Adrenal gland (tissue), 12 donors: Measurements from ENCODE around the gene GAGE12J. TPM values are rescaled to one million over a fixed set of nuclear protein-coding genes. Genes with fewer than 3 reads are reported as not detected.
A peak's percentile ranks its signal among the peaks of the same experiment; 100 is the strongest.
"Not testable (repeated sequence)": the region's sequence is repeated elsewhere in the genome, so short reads cannot be mapped to it uniquely, and the experiment has no call there.

Experiments used
- DNase-seq, 7 donors: peaks; one replicate each; pipeline ENCODE4 v3.0.0-alpha.2; 2019 to 2020
- H3K27ac ChIP-seq, 5 donors: fragments of 200-600 bp; sonication (generic) in 4 of 5; 1 replicate in 3 of 5; 2 replicates in 2 of 5; pipeline versions ENCODE4 v1.5.1 to v1.8.0; 2016 to 2020; ENCODE audit warnings: mild to moderate bottlenecking in 1 of 5
- H3K27me3 ChIP-seq: fragments of 200-600 bp; 2 replicates; pipeline ENCODE4 v1.8.0; 2021
- H3K36me3 ChIP-seq, 2 donors: fragments of 200-600 bp; replicated peaks in 1 of 2; 1 replicate in 1 of 2; 2 replicates in 1 of 2; pipeline versions ENCODE4 v1.5.1 to v1.8.0; 2018 to 2022
- H3K4me1 ChIP-seq, 2 donors: fragments of 200-600 bp; replicated peaks in 1 of 2; 1 replicate in 1 of 2; 2 replicates in 1 of 2; pipeline versions ENCODE4 v1.5.1 to v1.8.0; 2018 to 2021
- H3K4me3 ChIP-seq, 4 donors: fragments of 200-600 bp; sonication (generic) in 3 of 4; one replicate each; pipeline ENCODE4 v1.5.1; 2016 to 2018
- H3K9me3 ChIP-seq, 3 donors: fragments of 200-600 bp; sonication (generic) in 1 of 3; replicated peaks in 1 of 3; 1 replicate in 2 of 3; 2 replicates in 1 of 3; pipeline versions ENCODE4 v1.5.1 to v1.8.0; 2016 to 2021
- POLR2A ChIP-seq, 2 donors: fragments of 450-650 bp; IDR thresholded peaks; one replicate each; pipeline ENCODE4 v1.6.1; 2017; ENCODE audit warnings: antibody characterized with exemption in 2 of 2, mild to moderate bottlenecking in 2 of 2, moderate library complexity in 1 of 2
- WGBS, 4 donors: extraction: QIAGEN DNeasy Blood & Tissue Kit in 2 of 4; methylation state at CpG; one replicate each; pipeline versions ENCODE4 v1.1.5 to v1.1.7; 2013 to 2017; 5-methylcytosine and 5-hydroxymethylcytosine counted together
- intact Hi-C, 2 donors: fragments of 100-400 bp; cut with DNase I; formaldehyde crosslinking; loops; one replicate each; pipeline versions ENCODE4 v1.14.1 to v1.15.0; 2022 to 2023
- polyA plus RNA-seq, 3 donors: library from polyadenylated mRNA; stranded (reverse); fragments of 200-250 nt in 2 of 3; fragments of 350-450 nt in 1 of 3; fragmentation: Illumina TruSeq in 1 of 3; extraction: RNeasy Lipid Tissue Mini Kit (QIAGEN cat#74804) in 1 of 3; gene quantifications; one replicate each; pipeline ENCODE4 v1.2.3, GENCODE V29; 2013 to 2014
- total RNA-seq, 9 donors: library from RNA; depleted of rRNA in 4 of 9; stranded (reverse); fragments of >200 nt in 4 of 9; fragments of 120-200 nt in 1 of 9; fragmentation: NEBNext Ultra II Directional in 1 of 9; extraction: Animal tissue kit (Norgen Biotek cat#: 25700) in 1 of 9; gene quantifications; one replicate each; pipeline versions ENCODE4 v1.1.0 to v1.2.4, GENCODE V29; 2013 to 2023
- TF ChIP-seq, protein P1 (sequence below), 6 experiments: fragments of 450-650 bp in 4 of 6; fragments of 200-600 bp in 2 of 6; sonication (generic) in 1 of 6; IDR thresholded peaks; 1 replicate in 5 of 6; 2 replicates in 1 of 6; pipeline versions ENCODE4 v1.5.1 to v1.8.0; 2016 to 2021; ENCODE audit warnings: antibody characterized with exemption in 6 of 6, mild to moderate bottlenecking in 2 of 6, moderate library complexity in 1 of 6
- donor health status: healthy with polysubstance abuse.
- donor health status: Bipolar disorder and iron deficiency.
- donor health status: DM: yes; HTN: yes; CAD: no.
- donor health status: DM: no; HTN: no; CAD: no.
- donor health status: DM: no; HTN: no; CAD: no.
- donor health status: DM: yes; HTN: yes; CAD: no.

GAGE12J gene
- total and polyA plus RNA-seq, 12 donors = not detected

DNA sequence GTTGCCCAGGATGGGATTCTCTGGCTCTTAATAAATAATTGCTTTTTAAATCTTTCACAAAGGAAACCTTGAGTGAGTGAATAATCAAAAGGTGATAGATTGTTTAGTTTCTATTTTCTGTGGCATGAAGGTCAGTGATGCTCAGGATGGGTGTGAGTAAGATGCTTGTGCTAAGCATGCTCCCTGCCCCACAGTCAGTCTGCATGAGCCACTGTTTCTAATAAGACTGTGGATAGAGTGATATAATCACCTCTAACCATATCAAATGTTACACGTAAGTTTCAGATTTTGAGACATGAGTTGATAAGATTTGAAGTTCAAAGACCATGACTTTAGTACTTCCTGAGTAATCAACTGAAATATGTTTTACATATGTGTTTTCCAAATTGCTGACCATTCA lies 21.1 kb upstream of the GAGE12J start:
- no peaks in the 10 kb centered on the region for H3K4me1 ChIP-seq
- peaks cover 3% of the 10 kb centered on the region for H3K27me3 ChIP-seq
- 74 to 91% (median 79%) methylated on average over 1 of the region's 1 CpG for WGBS, 4 donors
- TF ChIP-seq, protein P1, sequence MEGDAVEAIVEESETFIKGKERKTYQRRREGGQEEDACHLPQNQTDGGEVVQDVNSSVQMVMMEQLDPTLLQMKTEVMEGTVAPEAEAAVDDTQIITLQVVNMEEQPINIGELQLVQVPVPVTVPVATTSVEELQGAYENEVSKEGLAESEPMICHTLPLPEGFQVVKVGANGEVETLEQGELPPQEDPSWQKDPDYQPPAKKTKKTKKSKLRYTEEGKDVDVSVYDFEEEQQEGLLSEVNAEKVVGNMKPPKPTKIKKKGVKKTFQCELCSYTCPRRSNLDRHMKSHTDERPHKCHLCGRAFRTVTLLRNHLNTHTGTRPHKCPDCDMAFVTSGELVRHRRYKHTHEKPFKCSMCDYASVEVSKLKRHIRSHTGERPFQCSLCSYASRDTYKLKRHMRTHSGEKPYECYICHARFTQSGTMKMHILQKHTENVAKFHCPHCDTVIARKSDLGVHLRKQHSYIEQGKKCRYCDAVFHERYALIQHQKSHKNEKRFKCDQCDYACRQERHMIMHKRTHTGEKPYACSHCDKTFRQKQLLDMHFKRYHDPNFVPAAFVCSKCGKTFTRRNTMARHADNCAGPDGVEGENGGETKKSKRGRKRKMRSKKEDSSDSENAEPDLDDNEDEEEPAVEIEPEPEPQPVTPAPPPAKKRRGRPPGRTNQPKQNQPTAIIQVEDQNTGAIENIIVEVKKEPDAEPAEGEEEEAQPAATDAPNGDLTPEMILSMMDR (IDR thresholded peaks at IDR 0.05) = no peak
- no peak for TF ChIP-seq POLR2A (IDR thresholded peaks at IDR 0.05)
- no peak overlapping the region for H3K4me3 ChIP-seq
- no peaks in the 10 kb centered on the region for H3K36me3 ChIP-seq
- DNase-seq = no peak
- no peaks in the 10 kb centered on the region for H3K9me3 ChIP-seq
- no peak overlapping the region for H3K27ac ChIP-seq
- intact Hi-C loops = no loop called here

GRCh38 chrX:49303346-49303745 lies 18.5 kb upstream of the GAGE12J start, which contains the start of gene GAGE10:
Gene GAGE10, plus strand, starts transcription at chrX:49303646. Its CDS starts 1,214 bp downstream, at chrX:49304860.
- no peaks in the 10 kb centered on the region for H3K9me3 ChIP-seq
- H3K4me1 ChIP-seq = no peaks in the 10 kb centered on the region
- TF ChIP-seq, protein P1 (IDR thresholded peaks at IDR 0.05) = no peak
- no peak for TF ChIP-seq POLR2A (IDR thresholded peaks at IDR 0.05)
- H3K4me3 ChIP-seq = no peak within 1 kb of the TSS
- 78 to 89% (median 85%) methylated on average over 10 to 15 of the region's 15 CpGs for WGBS, 4 donors
- intact Hi-C loops = no loop called here
- no peaks in the 10 kb centered on the region for H3K36me3 ChIP-seq
- DNase-seq = no peak
- peaks cover 3% of the 10 kb centered on the region for H3K27me3 ChIP-seq
- H3K27ac ChIP-seq = no peak within 1 kb of the TSS

DNA sequence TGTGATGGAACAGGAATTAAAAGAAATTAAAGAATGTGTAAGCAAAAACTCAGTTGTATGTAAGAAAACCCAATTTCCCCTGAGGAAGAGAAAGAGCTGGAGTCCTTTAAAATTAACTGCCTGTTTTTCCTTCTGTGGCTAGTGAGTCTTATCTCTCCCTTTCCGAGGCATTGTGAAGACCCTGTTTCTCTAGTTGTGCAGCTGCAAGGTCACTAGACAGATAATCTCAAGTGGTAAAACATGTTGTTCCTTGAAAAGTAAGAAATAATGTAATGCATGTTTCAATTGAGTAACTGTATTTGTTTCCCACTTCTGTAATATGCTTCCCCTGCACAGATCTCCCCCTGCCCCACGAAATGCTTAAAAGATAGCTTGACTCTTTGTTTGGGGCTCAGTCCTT lies 14.1 kb upstream of the GAGE12J start:
- H3K36me3 ChIP-seq, H3K9me3 ChIP-seq, H3K27ac ChIP-seq, H3K27me3 ChIP-seq, H3K4me1 ChIP-seq, DNase-seq, H3K4me3 ChIP-seq, intact Hi-C loops: not testable (repeated sequence)
- 32 to 53% (median 44%) methylated on average over 2 of the region's 2 CpGs for WGBS, 4 donors

DNA sequence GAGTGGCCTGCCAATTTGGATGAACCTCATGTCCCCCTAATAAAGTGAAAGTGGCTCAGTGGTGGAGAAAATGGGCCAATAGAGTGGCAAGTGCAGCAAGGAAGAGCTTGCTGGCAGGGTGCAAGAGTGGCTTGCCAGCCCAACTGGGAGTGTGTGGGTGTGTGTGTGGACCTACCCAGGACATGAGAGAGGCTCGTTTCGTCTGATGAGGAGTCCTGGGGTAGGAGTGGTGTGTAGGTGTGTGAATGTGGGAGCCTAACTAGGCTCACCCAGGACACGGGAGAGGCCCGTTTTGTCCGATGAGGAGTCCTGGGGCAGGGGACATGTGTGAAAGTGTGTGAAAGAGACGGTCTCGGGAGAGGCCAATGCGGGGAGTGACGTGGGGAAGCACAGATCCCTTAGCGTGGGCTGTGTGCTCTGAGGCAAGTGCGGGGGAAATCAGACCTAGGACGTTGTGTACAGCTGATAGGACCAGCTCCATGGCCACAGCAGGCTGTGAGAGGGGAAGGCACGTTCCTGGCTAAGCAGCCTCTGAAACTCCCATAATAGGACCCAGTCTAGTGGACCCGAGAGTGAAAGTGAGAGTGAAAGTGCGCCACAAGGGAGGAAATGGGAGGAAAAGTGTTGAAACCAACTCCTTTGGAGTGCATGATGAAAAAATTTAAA lies 13.1 kb upstream of the GAGE12J start:
- peak in 1 of 7 donors; percentile 13 for DNase-seq
- intact Hi-C loops = no loop called here
- Histone ChIP-seq H3K4me3 (peak overlapping the region in 1 of 4 donors; percentile 39), H3K4me1 (peaks cover 5% of the 10 kb centered on the region in 2 donors), H3K36me3 (no peaks in the 10 kb centered on the region), H3K27me3 (peaks cover 2% of the 10 kb centered on the region), H3K27ac (peak overlapping the region in 1 of 5 donors; percentile 56), H3K9me3 (no peaks in the 10 kb centered on the region)
- TF ChIP-seq POLR2A (IDR thresholded peaks at IDR 0.05) = no peak
- 63 to 79% (median 74%) methylated on average over 15 of the region's 15 CpGs for WGBS, 4 donors

- Histone ChIP-seq H3K27ac (peak overlapping the region in 3 of 5 donors; percentile 32 to 56 (median 37)), H3K4me1 (peaks cover 5% of the 10 kb centered on the region in 2 donors), H3K4me3 (peak overlapping the region in 2 of 4 donors; percentile 22 to 39), H3K27me3 (peaks cover 2% of the 10 kb centered on the region), H3K36me3 (no peaks in the 10 kb centered on the region), H3K9me3 (no peaks in the 10 kb centered on the region)
- intact Hi-C loops = no loop called here
- TF ChIP-seq, protein P1 (IDR thresholded peaks at IDR 0.05) = no peak
- TF ChIP-seq POLR2A (IDR thresholded peaks at IDR 0.05) = no peak
- no peak for DNase-seq
- WGBS, 4 donors = 7 to 28% (median 17%) methylated on average over 8 of the region's 8 CpGs
Measured at GRCh38 chrX:49309401-49309981, 12.3 kb upstream of the GAGE12J start.
